Measurements from ENCODE around the gene MCF2L2.

DNA sequence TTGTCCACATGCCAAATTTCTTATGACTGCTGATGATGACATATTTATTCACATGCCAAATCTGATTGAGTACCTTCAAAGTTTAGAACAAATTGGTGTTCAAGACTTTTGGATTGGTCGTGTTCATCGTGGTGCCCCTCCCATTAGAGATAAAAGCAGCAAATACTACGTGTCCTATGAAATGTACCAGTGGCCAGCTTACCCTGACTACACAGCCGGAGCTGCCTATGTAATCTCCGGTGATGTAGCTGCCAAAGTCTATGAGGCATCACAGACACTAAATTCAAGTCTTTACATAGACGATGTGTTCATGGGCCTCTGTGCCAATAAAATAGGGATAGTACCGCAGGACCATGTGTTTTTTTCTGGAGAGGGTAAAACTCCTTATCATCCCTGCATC, 158.1 kb downstream of the MCF2L2 start:
- TF ChIP-seq, protein P1, sequence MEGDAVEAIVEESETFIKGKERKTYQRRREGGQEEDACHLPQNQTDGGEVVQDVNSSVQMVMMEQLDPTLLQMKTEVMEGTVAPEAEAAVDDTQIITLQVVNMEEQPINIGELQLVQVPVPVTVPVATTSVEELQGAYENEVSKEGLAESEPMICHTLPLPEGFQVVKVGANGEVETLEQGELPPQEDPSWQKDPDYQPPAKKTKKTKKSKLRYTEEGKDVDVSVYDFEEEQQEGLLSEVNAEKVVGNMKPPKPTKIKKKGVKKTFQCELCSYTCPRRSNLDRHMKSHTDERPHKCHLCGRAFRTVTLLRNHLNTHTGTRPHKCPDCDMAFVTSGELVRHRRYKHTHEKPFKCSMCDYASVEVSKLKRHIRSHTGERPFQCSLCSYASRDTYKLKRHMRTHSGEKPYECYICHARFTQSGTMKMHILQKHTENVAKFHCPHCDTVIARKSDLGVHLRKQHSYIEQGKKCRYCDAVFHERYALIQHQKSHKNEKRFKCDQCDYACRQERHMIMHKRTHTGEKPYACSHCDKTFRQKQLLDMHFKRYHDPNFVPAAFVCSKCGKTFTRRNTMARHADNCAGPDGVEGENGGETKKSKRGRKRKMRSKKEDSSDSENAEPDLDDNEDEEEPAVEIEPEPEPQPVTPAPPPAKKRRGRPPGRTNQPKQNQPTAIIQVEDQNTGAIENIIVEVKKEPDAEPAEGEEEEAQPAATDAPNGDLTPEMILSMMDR (tag by site-specific recombination; IDR thresholded peaks at IDR 0.05): no peak
- TF ChIP-seq GFI1B (tag by site-specific recombination; IDR thresholded peaks at IDR 0.05): no peak
- TF ChIP-seq ZNF561 (tag by site-specific recombination; IDR thresholded peaks at IDR 0.05; ENCODE audit: borderline replicate concordance): no peak
- TF ChIP-seq KLF1 (tag by site-specific recombination; IDR thresholded peaks at IDR 0.05): no peak
- no peak for TF ChIP-seq ZNF549 (tag by site-specific recombination; IDR thresholded peaks at IDR 0.05)
- TF ChIP-seq, protein P2, sequence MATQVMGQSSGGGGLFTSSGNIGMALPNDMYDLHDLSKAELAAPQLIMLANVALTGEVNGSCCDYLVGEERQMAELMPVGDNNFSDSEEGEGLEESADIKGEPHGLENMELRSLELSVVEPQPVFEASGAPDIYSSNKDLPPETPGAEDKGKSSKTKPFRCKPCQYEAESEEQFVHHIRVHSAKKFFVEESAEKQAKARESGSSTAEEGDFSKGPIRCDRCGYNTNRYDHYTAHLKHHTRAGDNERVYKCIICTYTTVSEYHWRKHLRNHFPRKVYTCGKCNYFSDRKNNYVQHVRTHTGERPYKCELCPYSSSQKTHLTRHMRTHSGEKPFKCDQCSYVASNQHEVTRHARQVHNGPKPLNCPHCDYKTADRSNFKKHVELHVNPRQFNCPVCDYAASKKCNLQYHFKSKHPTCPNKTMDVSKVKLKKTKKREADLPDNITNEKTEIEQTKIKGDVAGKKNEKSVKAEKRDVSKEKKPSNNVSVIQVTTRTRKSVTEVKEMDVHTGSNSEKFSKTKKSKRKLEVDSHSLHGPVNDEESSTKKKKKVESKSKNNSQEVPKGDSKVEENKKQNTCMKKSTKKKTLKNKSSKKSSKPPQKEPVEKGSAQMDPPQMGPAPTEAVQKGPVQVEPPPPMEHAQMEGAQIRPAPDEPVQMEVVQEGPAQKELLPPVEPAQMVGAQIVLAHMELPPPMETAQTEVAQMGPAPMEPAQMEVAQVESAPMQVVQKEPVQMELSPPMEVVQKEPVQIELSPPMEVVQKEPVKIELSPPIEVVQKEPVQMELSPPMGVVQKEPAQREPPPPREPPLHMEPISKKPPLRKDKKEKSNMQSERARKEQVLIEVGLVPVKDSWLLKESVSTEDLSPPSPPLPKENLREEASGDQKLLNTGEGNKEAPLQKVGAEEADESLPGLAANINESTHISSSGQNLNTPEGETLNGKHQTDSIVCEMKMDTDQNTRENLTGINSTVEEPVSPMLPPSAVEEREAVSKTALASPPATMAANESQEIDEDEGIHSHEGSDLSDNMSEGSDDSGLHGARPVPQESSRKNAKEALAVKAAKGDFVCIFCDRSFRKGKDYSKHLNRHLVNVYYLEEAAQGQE (tag by site-specific recombination; IDR thresholded peaks at IDR 0.05): no peak
- TF ChIP-seq ZNF266 (tag by site-specific recombination; IDR thresholded peaks at IDR 0.05; ENCODE audit: low read depth): no peak
- TF ChIP-seq ZNF600 (tag by site-specific recombination; IDR thresholded peaks at IDR 0.05): no peak
